Stimulated activated CD4-positive, alpha-beta T cell treated with anti-CD3 and anti-CD28 coated beads, Interleukin-12 subunit alpha, Interleukin-12 subunit beta, amount 100 ng/mL, for 48 hours (primary cell): ENCODE results near the gene IQSEC2.

Source experiments
- DNase-seq, 3 donors: peaks; one replicate each; pipeline ENCODE4 v3.0.0-alpha.2; 2020; ENCODE audit warnings: low read depth in 2 of 3, low spot score in 1 of 3

The IQSEC2 gene

GRCh38 chrX:53305219-53305995 is 24.0 kb upstream of the IQSEC2 start:
- DNase-seq, result no peak

GRCh38 chrX:53303195-53303594 is 21.8 kb upstream of the IQSEC2 start:
- no peak for DNase-seq

- DNase-seq, result no peak
Observed at GRCh38 chrX:53300157-53300556, 18.8 kb upstream of the IQSEC2 start.

- DNase-seq, result no peak
Observed at GRCh38 chrX:53294024-53294648, 12.8 kb upstream of the IQSEC2 start.

GRCh38 chrX:53291596-53291995 is 10.2 kb upstream of the IQSEC2 start:
- DNase-seq, result no peak

- no peak for DNase-seq
Observed at GRCh38 chrX:53290441-53291041, 9.2 kb upstream of the IQSEC2 start.

- DNase-seq, result no peak
Observed at GRCh38 chrX:53288189-53288588, 6.8 kb upstream of the IQSEC2 start.

GRCh38 chrX:53287493-53288138 is 6.2 kb upstream of the IQSEC2 start:
- DNase-seq, result no peak

GRCh38 chrX:53286171-53286570 is 4.8 kb upstream of the IQSEC2 start:
- DNase-seq, result no peak

GRCh38 chrX:53285591-53285990 is 4.2 kb upstream of the IQSEC2 start:
- DNase-seq, result no peak

GRCh38 chrX:53284684-53285447 is 3.5 kb upstream of the IQSEC2 start:
- peak in 2 of 3 donors; percentile 28 to 55 for DNase-seq

- DNase-seq, result no peak
Observed at GRCh38 chrX:53283567-53283966, 2.2 kb upstream of the IQSEC2 start.

GRCh38 chrX:53283099-53283498 is 1.7 kb upstream of the IQSEC2 start:
- no peak for DNase-seq

- DNase-seq, result no peak
Observed at GRCh38 chrX:53281963-53282695, 745 bp upstream of the IQSEC2 start.

GRCh38 chrX:53280331-53281320 is 758 bp downstream of the IQSEC2 start:
- no peak for DNase-seq

GRCh38 chrX:53279296-53280237 is 1.8 kb downstream of the IQSEC2 start:
- no peak for DNase-seq

- DNase-seq, result no peak
Observed at GRCh38 chrX:53272808-53273337, 8.5 kb downstream of the IQSEC2 start.

GRCh38 chrX:53269536-53270107 is 11.8 kb downstream of the IQSEC2 start:
- no peak for DNase-seq
